ENCODE measurements around the gene CLDN19. TPM values are rescaled to one million over a fixed set of nuclear protein-coding genes. Genes with fewer than 3 reads are reported as not detected.
"Not testable (repeated sequence)": the region's sequence is repeated elsewhere in the genome, so short reads cannot be mapped to it uniquely, and the experiment has no call there.

CLDN19 gene
- total RNA-seq, 1 donor from 2014 or later: not detected

DNA sequence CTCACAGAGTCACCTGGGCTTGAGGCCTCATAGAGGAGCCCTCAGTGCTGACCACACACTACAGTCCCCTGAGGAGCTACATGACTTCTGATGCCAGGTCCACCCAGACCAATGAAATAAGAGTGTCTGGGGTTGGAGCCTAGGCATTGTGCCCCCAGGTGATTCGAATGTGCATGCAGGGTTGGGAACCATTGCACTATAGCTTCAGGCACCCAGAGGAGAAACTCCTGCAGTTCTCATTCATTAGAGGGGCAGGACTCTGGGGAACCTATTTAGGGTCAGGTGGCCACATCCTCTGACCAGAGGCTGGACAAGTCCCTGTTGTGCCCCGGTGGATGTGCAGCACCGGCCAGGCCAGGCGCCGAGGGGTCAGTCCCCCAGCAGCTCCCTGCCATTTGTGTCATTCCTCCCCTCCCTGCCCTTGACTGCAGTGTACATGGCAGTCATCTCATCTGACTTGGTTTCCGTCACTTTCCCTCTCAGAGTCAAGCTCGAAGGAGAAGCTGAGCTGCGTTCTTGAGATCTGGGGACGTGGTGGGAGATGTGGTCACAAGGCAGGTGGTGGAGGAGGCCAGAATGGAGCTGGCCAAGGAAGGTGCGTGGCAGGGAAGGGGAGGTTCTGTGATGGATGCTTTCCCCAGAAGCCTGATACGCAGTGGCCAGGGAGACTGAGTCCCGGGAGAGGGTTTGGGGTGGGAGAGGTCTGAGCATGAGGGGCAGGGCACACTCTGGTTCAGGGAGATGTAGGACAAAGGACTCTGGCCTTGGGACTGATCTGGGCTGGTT lies 6.4 kb downstream of the CLDN19 start:
- Histone ChIP-seq H3K27me3 (ENCODE audit: control insufficient read depth, insufficient read depth, low read length) (no peaks in the 10 kb centered on the region), H3K4me3 (ENCODE audit: low read depth, low read length) (no peak overlapping the region), H3K36me3 (ENCODE audit: control insufficient read depth, insufficient read depth, low read length) (no peaks in the 10 kb centered on the region)
- FAIRE-seq: peak; percentile 88
- TF ChIP-seq, protein P1, sequence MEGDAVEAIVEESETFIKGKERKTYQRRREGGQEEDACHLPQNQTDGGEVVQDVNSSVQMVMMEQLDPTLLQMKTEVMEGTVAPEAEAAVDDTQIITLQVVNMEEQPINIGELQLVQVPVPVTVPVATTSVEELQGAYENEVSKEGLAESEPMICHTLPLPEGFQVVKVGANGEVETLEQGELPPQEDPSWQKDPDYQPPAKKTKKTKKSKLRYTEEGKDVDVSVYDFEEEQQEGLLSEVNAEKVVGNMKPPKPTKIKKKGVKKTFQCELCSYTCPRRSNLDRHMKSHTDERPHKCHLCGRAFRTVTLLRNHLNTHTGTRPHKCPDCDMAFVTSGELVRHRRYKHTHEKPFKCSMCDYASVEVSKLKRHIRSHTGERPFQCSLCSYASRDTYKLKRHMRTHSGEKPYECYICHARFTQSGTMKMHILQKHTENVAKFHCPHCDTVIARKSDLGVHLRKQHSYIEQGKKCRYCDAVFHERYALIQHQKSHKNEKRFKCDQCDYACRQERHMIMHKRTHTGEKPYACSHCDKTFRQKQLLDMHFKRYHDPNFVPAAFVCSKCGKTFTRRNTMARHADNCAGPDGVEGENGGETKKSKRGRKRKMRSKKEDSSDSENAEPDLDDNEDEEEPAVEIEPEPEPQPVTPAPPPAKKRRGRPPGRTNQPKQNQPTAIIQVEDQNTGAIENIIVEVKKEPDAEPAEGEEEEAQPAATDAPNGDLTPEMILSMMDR (IDR thresholded peaks at IDR 0.05; ENCODE audit: insufficient read depth, low read length, severe bottlenecking): no peak
- no peak for DNase-seq (ENCODE audit: low read depth)

GRCh38 chr1:42732126-42732680 lies 7.8 kb downstream of the CLDN19 start:
- DNase-seq (ENCODE audit: low read depth) (no peak), FAIRE-seq (peak; percentile 32)
- Histone ChIP-seq H3K27me3 (ENCODE audit: control insufficient read depth, insufficient read depth, low read length) (no peaks in the 10 kb centered on the region), H3K36me3 (ENCODE audit: control insufficient read depth, insufficient read depth, low read length) (no peaks in the 10 kb centered on the region), H3K4me3 (ENCODE audit: low read depth, low read length) (no peak overlapping the region)
- TF ChIP-seq, protein P1 (IDR thresholded peaks at IDR 0.05; ENCODE audit: insufficient read depth, low read length, severe bottlenecking): no peak

DNA sequence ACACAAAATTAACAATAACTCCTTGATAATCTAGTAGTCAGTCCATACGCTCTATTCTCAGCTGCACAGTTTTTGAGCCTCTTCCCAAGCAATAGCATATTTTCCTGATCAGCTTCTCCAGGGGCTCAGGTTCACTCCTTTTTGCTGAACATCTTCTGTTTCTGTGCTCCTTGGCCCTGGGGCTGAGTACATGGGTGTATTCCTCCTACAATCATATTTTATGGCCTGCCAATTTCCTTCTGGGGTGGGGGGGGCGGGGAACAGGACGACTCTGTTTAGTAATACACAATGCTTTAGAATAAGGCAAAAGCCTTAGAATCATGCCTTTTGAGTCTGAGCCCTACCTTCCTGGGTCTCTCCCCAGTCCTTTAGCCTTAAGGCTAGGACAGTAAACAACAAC lies 8.5 kb downstream of the CLDN19 start:
- Histone ChIP-seq H3K4me3 (ENCODE audit: low read depth, low read length) (no peak overlapping the region), H3K27me3 (ENCODE audit: control insufficient read depth, insufficient read depth, low read length) (no peaks in the 10 kb centered on the region), H3K36me3 (ENCODE audit: control insufficient read depth, insufficient read depth, low read length) (no peaks in the 10 kb centered on the region)
- no peak for DNase-seq (ENCODE audit: low read depth)
- TF ChIP-seq, protein P1 (IDR thresholded peaks at IDR 0.05; ENCODE audit: insufficient read depth, low read length, severe bottlenecking): no peak
- FAIRE-seq: no peak

- FAIRE-seq (no peak), DNase-seq (ENCODE audit: low read depth) (peak; percentile 63)
Observed at GRCh38 chr1:42730988-42731387, 9.0 kb downstream of the CLDN19 start.

DNA sequence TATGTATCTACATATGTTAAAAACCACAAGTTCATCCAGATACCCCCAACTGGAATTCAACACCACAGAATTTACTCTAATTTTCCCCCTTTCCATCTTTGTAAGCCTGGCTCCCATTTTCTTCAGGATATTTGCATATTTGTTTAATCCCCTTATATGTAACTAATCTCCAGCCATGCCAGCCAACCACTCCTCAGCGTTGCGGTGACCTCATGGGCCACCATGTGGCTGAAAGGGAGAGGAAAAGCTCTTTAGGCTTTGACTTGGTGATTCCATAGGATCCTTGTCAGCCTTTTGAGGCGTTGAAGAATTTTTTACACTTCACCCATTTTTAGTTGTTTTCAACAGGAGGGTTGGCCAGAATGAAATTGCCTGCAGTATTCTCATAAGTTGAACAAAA lies 10.0 kb downstream of the CLDN19 start:
- no peaks in the 10 kb centered on the region for H3K27me3 ChIP-seq (ENCODE audit: control insufficient read depth, insufficient read depth, low read length)
- TF ChIP-seq, protein P1 (IDR thresholded peaks at IDR 0.05; ENCODE audit: insufficient read depth, low read length, severe bottlenecking): no peak
- DNase-seq (ENCODE audit: low read depth) (no peak), FAIRE-seq (no peak)
- no peak overlapping the region for H3K4me3 ChIP-seq (ENCODE audit: low read depth, low read length)
- no peaks in the 10 kb centered on the region for H3K36me3 ChIP-seq (ENCODE audit: control insufficient read depth, insufficient read depth, low read length)

More at GRCh38 chr1:42730988-42731387, 9.0 kb downstream of the CLDN19 start:
- Histone ChIP-seq H3K27me3 (ENCODE audit: control insufficient read depth, insufficient read depth, low read length) (no peaks in the 10 kb centered on the region), H3K4me3 (ENCODE audit: low read depth, low read length) (no peak overlapping the region), H3K36me3 (ENCODE audit: control insufficient read depth, insufficient read depth, low read length) (no peaks in the 10 kb centered on the region)
- TF ChIP-seq, protein P1 (IDR thresholded peaks at IDR 0.05; ENCODE audit: insufficient read depth, low read length, severe bottlenecking): peak; percentile 23

DNA sequence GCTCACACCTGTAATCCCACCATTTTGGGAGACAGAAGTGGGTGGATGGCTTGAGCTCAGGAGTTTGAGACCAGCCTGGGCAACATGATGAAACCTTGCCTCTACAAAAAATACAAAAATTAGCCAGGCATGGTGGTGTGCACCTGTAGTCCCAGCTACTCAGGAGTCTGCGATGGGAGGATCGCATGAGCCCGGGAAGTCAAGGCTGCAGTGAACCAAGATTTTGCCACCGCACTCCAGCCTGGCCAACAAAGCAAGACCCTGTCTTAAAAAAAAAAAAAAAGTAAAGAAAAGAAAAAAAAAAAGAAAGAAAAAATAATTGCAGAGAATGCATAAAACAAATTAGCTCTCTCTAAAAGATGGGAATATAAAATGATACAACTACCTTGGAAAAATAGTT lies 14.2 kb downstream of the CLDN19 start:
- H3K36me3 ChIP-seq (ENCODE audit: control insufficient read depth, insufficient read depth, low read length); DNase-seq (ENCODE audit: low read depth); H3K27me3 ChIP-seq (ENCODE audit: control insufficient read depth, insufficient read depth, low read length); FAIRE-seq; H3K4me3 ChIP-seq (ENCODE audit: low read depth, low read length): not testable (repeated sequence)
